Measurements from ENCODE around the gene THBS4.
"Not testable (repeated sequence)": the region's sequence is repeated elsewhere in the genome, so short reads cannot be mapped to it uniquely, and the experiment has no call there.

THBS4 gene

GRCh38 chr5:80077051-80077714 is 42.0 kb downstream of the THBS4 start:
- DNase-seq: no peak

- DNase-seq: no peak
These were observed 43.8 kb downstream of the THBS4 start for GRCh38 chr5:80078921-80079320.

- no peak for DNase-seq
These were observed 47.1 kb downstream of the THBS4 start for GRCh38 chr5:80082281-80082680.

GRCh38 chr5:80082731-80083100 is 47.6 kb downstream of the THBS4 start:
- DNase-seq: no peak

GRCh38 chr5:80083101-80083890 is 48.1 kb downstream of the THBS4 start:
- no peak for DNase-seq

GRCh38 chr5:80090884-80091166 is 55.7 kb downstream of the THBS4 start:
- no peak for DNase-seq

- not testable (repeated sequence) for DNase-seq
These were observed 56.6 kb downstream of the THBS4 start for GRCh38 chr5:80091792-80092192.

GRCh38 chr5:80092486-80093107 is 57.4 kb downstream of the THBS4 start:
- DNase-seq: no peak

GRCh38 chr5:80093796-80094195 is 58.6 kb downstream of the THBS4 start:
- DNase-seq: no peak

GRCh38 chr5:80094236-80094738 is 59.1 kb downstream of the THBS4 start:
- no peak for DNase-seq

- DNase-seq: no peak
These were observed 62.3 kb downstream of the THBS4 start for GRCh38 chr5:80097451-80097850.

- no peak for DNase-seq
These were observed 66.8 kb downstream of the THBS4 start for GRCh38 chr5:80101993-80102392.

- DNase-seq: no peak
These were observed 68.2 kb downstream of the THBS4 start for GRCh38 chr5:80103371-80103770.

- DNase-seq: no peak
These were observed 70.7 kb downstream of the THBS4 start for GRCh38 chr5:80105698-80106439.

GRCh38 chr5:80106916-80107315 is 71.8 kb downstream of the THBS4 start:
- no peak for DNase-seq

- no peak for DNase-seq
These were observed 74.7 kb downstream of the THBS4 start for GRCh38 chr5:80109646-80110478.

- not testable (repeated sequence) for DNase-seq
These were observed 76.3 kb downstream of the THBS4 start for GRCh38 chr5:80111376-80111990.

- DNase-seq: no peak
These were observed 79.7 kb downstream of the THBS4 start for GRCh38 chr5:80114860-80115259.

- no peak for DNase-seq
These were observed 80.9 kb downstream of the THBS4 start for GRCh38 chr5:80116000-80116399.

- no peak for DNase-seq
These were observed 81.3 kb downstream of the THBS4 start for GRCh38 chr5:80116465-80116864.

- DNase-seq: no peak
These were observed 82.3 kb downstream of the THBS4 start for GRCh38 chr5:80117446-80117845.

GRCh38 chr5:80119372-80119771 is 84.2 kb downstream of the THBS4 start:
- no peak for DNase-seq

Measured in NK-92 treated with Interleukin-12 subunit alpha and Interleukin-12 subunit beta, amount 100 ng/mL, for 24 hours (cell line).